Activated CD4-positive, CD25-positive, alpha-beta regulatory T cell treated with anti-CD3 and anti-CD28 coated beads, Interleukin-2, amount 50 U/mL, for 16 hours (primary cell): ENCODE data around the gene CCDC92.

ENCODE experiments used
- DNase-seq: peaks from one replicate; pipeline ENCODE4 v3.0.0-alpha.2; 2020; ENCODE audit warnings: low read depth, low spot score

The CCDC92 gene

DNA sequence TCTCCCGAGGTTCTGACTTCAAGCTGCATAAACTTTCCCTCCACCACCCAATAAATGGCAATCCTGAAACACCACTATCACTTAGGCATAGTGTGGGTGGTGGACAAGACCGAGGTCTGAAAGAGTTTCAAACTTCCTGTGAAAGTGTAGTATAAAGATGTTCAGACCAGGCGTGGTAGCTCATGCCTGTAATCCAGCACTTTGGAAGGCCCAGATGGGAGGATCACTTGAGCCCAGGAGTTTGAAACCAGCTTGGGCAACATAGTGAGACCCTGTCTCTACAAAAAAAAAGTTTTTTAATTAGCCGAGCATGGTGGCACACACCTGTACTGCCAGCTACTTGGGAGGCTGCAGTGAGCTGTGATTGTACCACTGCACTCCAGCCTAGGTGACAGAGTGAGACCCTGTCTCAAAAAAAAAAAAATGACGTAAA lies 61.9 kb downstream of the CCDC92 start:
- DNase-seq = no peak

DNA sequence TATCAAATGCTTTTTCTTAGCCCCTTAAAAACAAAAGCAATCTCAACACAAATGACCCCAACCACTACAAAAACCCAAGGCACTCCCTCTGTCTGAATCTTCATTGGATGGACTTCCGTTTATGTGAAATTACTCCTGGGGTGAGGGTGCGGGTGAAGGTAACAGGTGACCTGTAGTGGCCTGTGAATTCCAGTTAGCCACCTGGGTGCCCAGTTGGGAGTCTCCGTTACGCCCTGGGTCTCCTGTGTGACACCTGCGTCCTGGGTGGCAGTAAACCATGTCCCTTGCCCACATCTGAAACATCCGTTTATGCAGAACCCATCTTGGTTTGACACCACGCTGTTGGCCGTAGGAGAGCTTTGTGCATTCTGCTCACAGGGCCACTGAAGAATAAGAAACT lies 62.6 kb downstream of the CCDC92 start:
- no peak for DNase-seq

DNA sequence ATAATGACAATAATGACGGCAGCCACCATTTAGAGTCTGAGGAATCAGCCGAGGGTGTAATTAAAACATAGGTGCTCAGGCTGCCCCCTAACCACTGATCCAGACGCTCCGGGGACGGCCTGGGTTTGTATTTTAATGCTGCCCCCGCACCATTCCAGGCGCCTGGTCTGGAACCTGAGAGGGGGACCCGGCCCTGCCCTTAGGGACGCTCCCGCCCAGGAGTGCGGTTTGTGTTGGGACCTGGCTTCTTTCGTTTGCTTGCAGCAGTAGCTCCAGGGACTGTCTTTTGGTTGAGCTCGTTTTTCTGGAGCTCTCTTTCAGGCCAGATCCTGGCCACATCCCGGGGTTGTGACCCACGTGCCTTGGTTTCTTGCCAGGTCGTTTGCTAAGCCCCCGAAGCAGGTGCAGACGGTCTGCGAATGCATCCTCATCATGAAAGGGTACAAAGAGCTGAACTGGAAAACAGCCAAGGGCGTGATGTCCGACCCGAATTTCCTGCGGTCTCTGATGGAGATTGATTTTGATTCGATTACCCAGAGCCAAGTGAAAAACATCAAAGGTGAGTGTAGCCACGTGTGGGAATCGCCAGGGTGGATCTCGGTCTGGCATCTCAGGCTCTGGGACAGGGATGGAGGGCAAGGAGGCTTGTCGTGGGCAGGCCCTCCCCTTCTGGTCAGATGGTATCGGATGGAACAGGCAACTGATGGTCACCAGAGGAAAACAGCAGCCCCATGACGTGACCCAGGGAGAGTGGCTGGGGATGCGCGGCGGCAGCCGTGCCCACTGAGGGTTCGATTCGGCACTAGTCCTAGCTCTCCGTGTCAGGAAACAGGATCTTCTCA lies 63.5 kb downstream of the CCDC92 start:
- no peak for DNase-seq

DNA sequence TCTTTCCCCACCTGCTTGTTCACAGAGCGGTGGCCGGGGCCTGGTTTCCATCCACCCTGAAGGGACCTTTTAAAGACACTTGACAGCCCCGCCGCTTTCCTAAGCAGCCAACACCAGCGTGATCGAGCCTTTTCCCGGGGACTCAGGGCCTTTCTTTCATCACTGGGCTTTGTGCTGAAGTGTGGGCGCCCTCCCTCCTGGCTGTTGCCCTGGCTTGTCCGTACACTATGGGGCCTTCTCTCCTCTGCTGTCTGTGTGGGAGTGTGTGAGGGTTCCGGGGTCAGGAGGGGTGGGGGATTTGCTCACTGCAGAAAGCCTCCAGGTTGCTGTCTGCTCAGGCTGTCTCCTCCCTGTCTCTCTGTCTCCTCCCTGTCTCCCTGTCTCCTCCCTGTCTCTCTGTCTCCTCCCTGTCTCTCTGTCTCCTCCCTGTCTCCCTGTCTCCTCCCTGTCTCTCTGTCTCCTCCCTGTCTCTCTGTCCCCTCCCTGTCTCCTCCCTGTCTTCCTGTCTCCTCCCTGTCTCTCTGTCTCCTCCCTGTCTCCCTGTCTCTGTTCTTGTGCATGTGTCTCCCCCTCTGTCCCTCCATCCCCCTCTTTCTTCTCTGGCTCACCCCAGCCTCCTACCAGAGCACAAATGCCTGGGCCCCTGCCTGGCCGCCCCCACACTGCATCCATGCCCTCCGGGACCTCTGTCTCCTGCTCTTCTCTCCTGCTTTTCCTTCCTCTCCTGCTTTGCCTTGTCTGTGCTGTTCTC lies 64.7 kb downstream of the CCDC92 start:
- DNase-seq = no peak

DNA sequence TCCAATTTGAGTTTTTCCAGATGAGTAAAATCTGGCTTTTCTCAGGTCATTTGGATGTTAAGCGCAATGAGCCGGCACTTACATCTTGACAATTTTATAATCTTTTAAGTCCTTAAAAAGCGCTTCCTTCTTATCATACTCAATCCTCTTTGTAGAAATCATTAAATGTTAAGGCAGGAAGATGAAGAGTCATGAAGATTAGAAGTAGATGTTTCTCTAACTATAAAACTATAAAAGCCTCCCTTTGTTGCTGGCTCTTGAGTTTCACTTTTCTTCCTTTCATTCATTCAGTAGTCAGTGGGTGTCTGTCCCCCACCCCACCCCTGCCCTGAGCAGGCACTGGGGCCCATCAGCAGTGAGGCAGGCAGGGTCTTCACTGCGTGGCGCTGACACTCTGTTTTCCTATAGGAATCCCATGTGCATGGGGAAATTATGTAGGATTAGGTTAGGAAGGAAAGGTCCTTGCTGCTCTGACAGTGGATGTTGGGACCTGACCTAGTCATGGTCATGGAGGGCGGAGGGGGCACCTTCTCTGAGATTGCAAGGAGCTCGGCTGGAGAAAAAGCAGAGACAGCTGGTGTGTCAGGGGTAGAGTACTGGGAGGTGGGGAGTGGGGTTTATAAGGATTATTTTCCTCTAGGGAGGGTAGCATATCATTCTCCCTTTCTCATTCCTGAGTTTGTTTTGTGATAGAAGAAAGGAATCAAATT lies 65.8 kb downstream of the CCDC92 start:
- DNase-seq = no peak

DNA sequence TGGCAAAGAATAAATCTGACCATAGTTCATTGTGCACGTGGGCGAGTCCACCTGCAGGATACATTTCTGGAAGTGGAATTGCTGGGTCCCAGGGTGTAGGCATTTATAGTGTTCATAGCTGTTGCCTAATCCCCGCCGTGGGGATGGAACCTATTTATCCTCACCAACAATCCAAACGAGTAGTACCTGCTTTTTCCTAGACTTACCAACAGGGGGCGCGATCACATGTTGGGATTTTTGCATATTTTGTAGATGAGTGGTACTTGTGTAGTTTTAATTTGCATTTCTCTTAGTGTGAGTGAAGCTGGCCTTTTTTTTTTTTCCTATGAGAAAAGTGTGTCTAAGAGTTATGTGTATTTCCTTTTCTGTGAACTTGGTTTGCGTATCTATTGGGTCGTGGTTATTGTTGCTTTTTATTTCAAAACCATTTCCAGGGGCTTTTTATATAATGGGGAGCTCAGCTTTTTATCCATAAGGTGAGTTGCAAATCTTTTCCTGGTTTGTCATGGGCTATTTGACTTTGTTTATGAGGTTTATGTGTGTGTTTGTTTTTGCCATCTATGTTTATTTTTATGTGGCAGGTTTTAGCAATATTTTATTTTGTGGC lies 67.2 kb downstream of the CCDC92 start:
- peak; percentile 52 for DNase-seq

DNA sequence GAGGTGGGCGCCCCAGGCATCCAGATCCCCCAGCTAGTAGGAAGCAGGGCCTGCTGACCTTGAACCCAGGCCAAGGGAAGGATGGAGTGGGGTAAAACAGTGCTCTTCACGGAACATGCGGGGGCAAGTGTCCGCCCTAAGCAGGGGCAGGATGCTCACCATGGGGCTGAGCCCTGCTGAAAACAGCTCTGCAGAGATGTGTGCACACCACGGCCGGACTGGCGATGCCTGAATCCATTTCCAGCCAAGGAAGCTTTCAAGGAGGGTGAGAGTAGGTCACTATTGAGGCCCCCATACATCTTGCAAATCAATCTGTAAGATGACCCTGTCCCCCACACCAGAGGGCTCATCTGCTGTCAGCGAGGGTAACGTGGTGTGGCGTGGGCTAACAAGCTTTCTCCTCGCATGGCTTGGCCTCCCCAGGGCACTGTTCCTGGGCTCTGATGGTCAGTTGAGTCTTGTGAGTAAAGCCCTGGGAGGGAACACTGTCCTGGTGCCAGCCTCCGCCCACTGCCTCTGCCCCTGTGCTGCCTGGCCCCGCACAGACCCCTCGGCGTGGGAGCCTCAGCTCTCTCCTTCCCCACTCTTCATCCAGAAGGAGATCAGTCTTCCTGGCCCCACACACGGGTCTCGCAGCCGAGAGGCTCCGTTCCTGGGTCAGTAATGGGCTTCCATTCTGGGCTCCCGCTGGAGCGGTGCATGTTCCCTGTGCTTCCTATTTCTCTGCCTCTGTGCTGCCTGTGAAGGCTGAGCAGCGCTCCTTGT lies 69.1 kb downstream of the CCDC92 start:
- DNase-seq = no peak

DNA sequence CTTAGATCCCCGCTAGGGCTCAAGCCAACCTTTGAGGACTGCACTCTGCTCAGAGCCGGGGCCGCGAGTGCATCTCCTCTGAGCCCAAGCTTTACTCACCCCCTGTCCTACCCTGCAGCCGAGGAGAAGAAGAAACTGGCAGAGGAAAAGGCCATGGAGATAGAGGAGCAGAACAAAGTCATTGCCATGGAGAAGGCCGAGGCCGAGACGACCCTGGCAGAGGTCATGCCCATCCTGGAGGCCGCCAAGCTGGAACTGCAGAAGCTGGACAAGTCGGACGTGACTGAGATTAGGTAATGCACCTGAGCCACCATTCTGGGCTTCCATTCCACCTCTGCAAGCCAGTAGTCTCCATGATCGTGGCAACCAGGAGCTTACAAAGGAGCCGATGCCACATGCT lies 69.8 kb downstream of the CCDC92 start:
- no peak for DNase-seq

DNA sequence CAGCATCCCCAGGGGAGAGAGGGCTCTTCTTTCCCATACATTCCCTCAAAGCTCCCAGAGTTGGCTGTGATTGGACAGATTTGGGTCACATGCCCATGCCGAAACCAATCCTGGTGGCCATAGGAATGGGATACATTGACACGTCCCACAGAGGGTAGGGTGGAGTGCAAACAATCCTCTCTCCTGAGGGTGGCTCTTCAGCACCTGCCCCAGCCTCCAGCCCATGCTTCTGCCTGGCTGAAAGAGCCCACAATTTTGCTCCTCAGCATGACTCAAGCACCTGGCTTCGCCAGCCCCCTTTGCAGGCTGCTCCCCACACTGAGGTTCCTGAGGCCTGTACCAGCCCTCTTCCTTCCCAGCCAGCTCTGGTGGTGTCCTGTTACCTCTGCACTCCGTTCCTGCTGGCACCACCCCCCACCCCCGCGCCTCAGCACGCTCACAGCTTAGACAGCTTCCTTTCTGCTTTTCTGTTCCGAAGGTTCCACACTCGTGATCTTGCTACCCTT lies 71.7 kb downstream of the CCDC92 start:
- no peak for DNase-seq

DNA sequence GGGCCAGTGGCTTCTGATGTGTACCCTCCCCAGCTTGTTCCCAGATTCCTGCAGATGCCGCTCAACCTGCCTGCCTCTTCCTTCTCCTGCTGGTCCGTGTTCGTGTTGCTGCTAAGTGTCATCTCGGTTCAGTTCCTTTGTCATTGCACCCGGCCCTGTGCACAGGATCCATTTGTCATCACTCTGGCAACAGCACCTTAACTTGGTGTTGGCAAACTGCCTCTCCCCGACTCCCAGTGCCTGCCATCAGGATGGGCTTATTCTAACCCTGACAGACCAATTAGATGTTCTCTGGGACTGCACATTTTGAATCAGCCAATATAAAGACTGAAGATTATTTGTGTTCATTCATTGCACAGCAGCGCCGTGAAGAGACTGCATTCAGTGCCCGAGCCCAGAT lies 73.3 kb downstream of the CCDC92 start:
- DNase-seq = no peak

DNA sequence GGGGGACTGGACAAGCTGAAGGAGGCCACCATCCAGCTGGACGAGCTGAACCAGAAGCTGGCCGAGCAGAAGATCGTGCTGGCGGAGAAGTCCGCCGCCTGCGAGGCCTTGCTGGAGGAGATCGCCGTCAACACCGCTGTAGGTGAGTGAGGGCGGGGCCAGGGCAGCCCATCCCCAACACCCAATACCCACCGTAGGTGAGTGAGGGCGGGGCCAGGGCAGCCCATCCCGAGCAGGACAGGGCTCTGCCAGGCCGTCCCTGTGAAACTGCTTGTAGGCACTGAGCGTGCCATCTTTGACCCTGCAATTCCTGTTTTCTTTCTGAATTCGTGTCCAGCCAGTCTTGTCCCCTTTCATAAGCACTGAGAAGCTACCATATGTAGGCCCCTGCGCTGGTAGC lies 74.0 kb downstream of the CCDC92 start:
- DNase-seq = no peak

DNA sequence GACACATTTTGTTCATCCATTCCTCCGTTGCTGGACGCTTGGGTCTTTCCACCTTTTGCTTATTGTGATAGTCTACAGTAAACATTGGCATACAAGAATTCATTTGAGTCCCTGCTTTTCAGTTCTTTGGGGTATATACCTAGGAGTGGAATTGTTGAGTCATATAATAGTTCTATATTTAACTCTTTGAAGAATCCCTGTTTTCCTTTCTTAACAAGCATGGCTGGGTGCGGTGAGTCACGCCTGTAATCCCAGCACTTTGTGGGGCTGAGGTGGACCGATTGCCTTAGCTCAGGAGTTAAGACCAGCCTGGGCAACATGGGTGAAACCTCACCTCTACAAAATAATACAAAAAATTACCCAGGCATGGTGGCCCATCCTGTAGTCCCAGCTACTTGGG lies 75.4 kb downstream of the CCDC92 start:
- no peak for DNase-seq

DNA sequence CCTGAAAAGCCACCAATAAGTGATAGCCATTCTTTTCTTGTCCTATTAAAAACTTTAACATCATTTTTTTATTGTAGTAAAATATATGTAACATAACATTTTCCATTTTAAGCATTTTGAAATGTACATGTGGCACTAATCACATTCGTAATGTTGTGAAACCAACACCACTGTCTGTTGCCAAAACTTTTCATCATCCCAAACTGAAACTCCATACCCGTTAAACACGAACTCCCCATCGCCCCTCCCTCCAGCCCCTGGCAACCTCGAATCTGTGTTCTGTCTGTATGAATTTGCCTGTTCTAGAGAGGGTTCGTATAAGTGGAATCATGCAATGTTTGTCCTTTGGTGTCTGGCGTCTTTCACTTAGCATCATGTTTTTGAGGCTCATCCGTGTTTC lies 75.9 kb downstream of the CCDC92 start:
- no peak for DNase-seq

DNA sequence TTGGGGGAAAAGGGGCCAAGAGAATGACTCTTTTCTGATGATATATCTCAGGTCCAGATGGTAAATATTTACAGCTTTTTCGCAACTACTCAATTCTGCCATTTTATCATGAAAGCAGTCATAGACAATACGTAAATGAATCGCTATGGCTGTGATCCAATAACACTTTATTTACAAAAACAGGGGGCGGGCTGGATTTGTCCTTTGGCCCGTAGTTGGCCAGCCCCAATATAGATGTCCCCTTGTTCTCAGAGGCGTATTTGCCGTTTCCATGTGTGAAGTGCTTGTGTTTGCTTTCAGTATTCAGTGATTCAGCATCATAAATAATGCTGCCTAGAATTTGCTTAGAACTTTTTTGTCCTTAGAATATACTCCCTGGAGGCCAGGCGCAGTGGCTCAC lies 77.2 kb downstream of the CCDC92 start:
- DNase-seq = no peak

DNA sequence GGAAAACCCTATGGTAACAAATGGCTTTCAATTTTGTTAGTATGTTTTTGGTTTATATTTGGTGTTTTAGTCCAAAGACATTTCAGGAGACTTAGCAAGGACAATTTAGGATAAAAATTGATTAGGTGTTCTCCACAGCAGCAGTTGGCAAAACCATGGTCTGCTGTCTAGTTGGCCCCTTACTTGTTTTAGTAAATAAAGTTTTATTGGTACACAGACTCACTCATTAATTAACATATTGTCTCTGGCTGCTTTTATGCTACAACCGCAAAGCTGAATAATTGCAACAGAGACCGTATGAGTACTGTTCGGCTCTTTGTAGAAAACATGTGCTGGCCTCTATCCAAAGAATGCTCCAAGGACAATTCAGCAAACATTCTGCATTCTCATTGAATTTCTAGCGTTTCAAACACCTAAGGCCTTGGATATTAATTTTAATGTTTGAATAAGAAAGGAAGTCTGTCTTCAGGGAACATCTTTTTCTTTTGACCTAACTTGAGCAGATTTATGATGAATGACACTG lies 77.7 kb downstream of the CCDC92 start:
- DNase-seq = no peak

DNA sequence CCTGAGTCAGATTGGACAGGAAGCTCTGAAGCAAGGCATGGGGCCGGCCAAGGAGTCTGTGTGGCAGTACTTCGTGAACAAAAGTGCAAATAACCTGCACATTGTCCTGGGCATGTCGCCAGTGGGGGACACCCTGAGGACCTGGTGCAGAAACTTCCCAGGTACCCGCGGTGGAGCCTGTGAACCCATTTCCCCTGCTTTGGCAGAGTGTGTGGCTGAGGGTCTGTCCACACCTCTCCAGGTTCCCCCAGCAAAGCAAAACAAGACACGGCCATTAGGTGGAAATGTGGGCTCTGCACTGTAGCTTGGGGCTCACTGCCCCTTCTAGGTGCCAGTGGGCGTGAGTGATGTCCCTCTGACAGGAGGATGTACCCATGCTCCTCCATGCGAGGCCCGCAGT lies 79.4 kb downstream of the CCDC92 start:
- no peak for DNase-seq

DNA sequence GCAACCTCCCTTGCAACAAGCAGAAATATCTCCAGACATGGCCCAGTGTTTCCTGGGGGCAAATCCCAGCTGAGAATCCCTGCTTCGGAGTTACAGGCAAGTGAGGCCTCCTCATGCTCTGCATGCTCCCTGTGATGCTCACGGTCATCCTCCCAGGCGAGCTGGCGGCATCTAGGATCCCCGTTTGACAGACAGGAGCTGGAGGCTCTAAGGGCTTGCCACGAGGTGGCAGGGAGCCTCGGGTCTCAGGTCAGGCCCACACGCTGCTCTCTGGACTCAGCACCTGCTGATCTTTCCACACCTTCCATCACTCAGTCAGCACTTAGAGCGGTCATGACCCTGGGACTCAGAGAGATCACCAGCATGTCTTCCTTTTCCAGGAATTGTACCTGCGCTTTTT lies 79.8 kb downstream of the CCDC92 start:
- DNase-seq = no peak

DNA sequence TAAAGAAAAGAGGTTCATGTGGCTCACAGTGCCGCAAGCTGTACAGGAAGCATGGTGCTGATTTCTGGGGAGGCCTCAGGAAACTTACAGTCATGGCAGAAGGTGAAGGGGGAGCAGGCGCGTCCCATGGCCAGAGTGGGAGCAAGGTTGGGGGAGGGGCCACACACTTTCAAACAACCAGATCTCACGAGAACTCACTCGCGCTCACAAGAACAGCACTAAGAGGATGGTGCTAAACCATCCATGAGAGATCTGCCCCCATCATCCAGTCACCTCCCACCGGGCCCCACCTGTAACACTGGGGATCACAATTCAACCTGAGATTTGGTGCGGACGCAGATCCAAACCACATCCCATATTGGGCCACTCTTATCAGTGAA lies 80.5 kb downstream of the CCDC92 start:
- no peak for DNase-seq

DNA sequence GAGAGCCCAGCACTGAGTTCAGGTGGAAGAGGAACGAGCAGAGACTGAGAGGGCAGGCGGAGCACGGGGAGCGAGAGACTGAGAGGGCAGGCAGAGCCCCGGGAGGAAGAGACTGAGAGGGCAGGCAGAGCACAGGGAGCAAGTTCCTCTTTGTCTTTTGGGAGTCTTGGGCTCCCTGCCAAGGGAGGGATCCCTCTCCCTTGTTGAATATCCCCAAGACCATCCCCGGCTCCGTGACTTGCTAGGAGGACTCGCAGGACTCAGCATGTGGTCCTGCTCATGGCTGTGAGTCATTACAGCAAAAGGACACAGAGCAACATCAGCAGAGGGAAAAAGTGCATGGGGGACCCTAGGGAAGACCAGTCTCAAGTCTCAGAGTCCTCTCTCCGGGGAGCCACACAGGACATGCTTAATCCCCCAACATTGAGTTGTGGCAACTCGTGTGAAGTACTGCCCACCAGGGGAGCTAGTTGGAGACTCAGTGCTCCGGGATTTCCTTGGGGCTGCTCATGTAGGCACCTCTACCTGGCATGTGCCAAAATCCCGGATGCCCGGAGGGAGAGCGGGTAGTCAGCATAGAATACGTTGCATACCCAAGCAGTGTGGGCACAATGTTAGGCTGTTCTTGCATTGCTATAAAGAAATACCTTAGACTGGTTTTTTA lies 81.0 kb downstream of the CCDC92 start:
- DNase-seq = no peak

DNA sequence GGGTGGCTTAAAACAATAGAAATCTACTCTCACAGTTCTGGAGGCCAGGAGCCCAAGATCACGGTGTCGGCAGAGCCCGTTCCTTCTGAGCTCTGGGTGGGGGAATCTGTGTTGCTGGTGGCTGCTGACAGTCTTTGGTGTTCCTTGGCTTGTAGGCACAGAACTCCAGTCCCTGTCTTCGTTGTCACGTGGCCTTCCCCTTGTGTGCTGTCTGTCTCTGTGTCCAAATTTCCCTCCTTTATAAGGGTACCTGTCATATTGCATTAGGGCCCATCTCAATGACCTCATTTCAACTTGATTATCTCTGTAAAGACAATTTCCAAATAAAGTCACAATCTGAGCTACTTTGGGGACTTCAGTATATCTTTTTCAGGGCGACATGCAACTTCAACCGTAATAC lies 81.6 kb downstream of the CCDC92 start:
- DNase-seq = no peak
